IMR-90 (cell line): Measurements from ENCODE around the gene CTBP2. TPM values are rescaled to one million over a fixed set of nuclear protein-coding genes. Genes with fewer than 3 reads are reported as not detected.

Source experiments
- ATAC-seq: fragments of 200-7000 bp; cut with Tn5 transposase; 2 replicates; pipeline ENCODE4 v1.9.1; 2020; ENCODE audit warnings: low read depth, mild to moderate bottlenecking, moderate library complexity
- BruUV-seq: library from RNA; stranded (reverse); fragments of 400-500 nt; replicated peaks from 2 replicates; lab custom pipeline; 2021; lab: Mats Ljungman, UMichigan
- CTCF ChIA-PET: fragments of 300-600 bp; formaldehyde crosslinking; extraction: SDS; loops from one replicate; lab custom pipeline; 2021; ENCODE audit warnings: antibody characterized with exemption; lab: Yijun Ruan, JAX
- POLR2A ChIA-PET: fragments of 300-600 bp; sonication (Branson Sonifier 250); formaldehyde crosslinking; loops from one replicate; lab custom pipeline; 2022; ENCODE audit warnings: antibody characterized with exemption; ENCODE audit not compliant: unreplicated experiment; lab: Charles Lee
- DNase-seq: peaks from one replicate; pipeline ENCODE4 v3.0.0; 2013
- H2AFZ ChIP-seq: replicated peaks from 2 replicates; pipeline ENCODE3; 2013; ENCODE audit warnings: low read length, mild to moderate bottlenecking; ENCODE audit not compliant: poor library complexity
- H2AK5ac ChIP-seq: 2 replicates; pipeline ENCODE4 v1.6.1; 2013; ENCODE audit warnings: low read depth, low read length, inconsistent platforms
- H2AK9ac ChIP-seq: replicated peaks from 2 replicates; pipeline ENCODE3; 2013; ENCODE audit warnings: mild to moderate bottlenecking, low read depth, low read length, moderate library complexity; ENCODE audit not compliant: poor library complexity
- H2BK120ac ChIP-seq: 2 replicates; pipeline ENCODE4 v1.6.1; 2013; ENCODE audit warnings: low read depth, low read length, inconsistent platforms
- H2BK15ac ChIP-seq: 3 replicates; pipeline ENCODE4 v1.6.1; 2013; ENCODE audit warnings: low read depth, low read length, inconsistent platforms
- H2BK20ac ChIP-seq: 2 replicates; pipeline ENCODE4 v1.6.1; 2013; ENCODE audit warnings: low read depth, mild to moderate bottlenecking, inconsistent platforms, low read length, moderate library complexity
- H2BK5ac ChIP-seq: 2 replicates; pipeline ENCODE4 v1.6.1; 2013; ENCODE audit warnings: mild to moderate bottlenecking, low read depth, low read length, inconsistent platforms; ENCODE audit not compliant: poor library complexity, severe bottlenecking
- H3K14ac ChIP-seq: replicated peaks from 2 replicates; pipeline ENCODE4 v1.6.1; 2013; ENCODE audit warnings: low read depth, low read length, inconsistent platforms
- H3K18ac ChIP-seq: 2 replicates; pipeline ENCODE4 v1.6.1; 2013; ENCODE audit warnings: low read depth, low read length, control low read depth
- H3K23ac ChIP-seq: 2 replicates; pipeline ENCODE4 v1.6.1; 2013; ENCODE audit warnings: low read depth, low read length, inconsistent platforms
- H3K27ac ChIP-seq: 2 replicates; pipeline ENCODE4 v1.5.1; 2013; ENCODE audit warnings: mild to moderate bottlenecking, control low read depth, low read length; ENCODE audit not compliant: insufficient read depth
- H3K27me3 ChIP-seq: 2 replicates; pipeline ENCODE4 v1.6.1; 2013; ENCODE audit warnings: low read length; ENCODE audit not compliant: control insufficient read depth, insufficient read depth
- H3K36me3 ChIP-seq: 2 replicates; pipeline ENCODE4 v1.6.1; 2013; ENCODE audit warnings: low read length, mixed read lengths; ENCODE audit not compliant: control insufficient read depth, insufficient read depth
- H3K4ac ChIP-seq: 2 replicates; pipeline ENCODE4 v1.6.1; 2013; ENCODE audit warnings: low read depth, low read length, inconsistent platforms
- H3K4me1 ChIP-seq: 2 replicates; pipeline ENCODE4 v1.6.1; 2013; ENCODE audit warnings: low read length, mixed read lengths; ENCODE audit not compliant: control insufficient read depth, insufficient read depth
- H3K4me2 ChIP-seq: 2 replicates; pipeline ENCODE4 v1.6.1; 2013; ENCODE audit warnings: low read depth, mild to moderate bottlenecking, control low read depth, low read length, moderate library complexity
- H3K4me3 ChIP-seq: 2 replicates; pipeline ENCODE4 v1.5.1; 2013; ENCODE audit warnings: low read depth, mild to moderate bottlenecking, control low read depth, low read length, moderate library complexity; ENCODE audit not compliant: insufficient read depth
- H3K56ac ChIP-seq: 2 replicates; pipeline ENCODE4 v1.6.1; 2013; ENCODE audit warnings: low read length, inconsistent platforms; ENCODE audit not compliant: insufficient read depth; ENCODE audit errors: extremely low read depth
- H3K79me1 ChIP-seq, 2 experiments: 2 replicates each; pipeline ENCODE4 v1.6.1; 2013; ENCODE audit warnings: low read length in 2 of 2, inconsistent platforms in 1 of 2, low read depth in 1 of 2
- H3K9ac ChIP-seq: 2 replicates; pipeline ENCODE4 v1.6.1; 2013; ENCODE audit warnings: low read depth, low read length, control low read depth
- H3K9me1 ChIP-seq: 2 replicates; pipeline ENCODE4 v1.6.1; 2013; ENCODE audit warnings: low read length, inconsistent platforms; ENCODE audit not compliant: insufficient read depth
- H3K9me3 ChIP-seq: 2 replicates; pipeline ENCODE4 v1.6.1; 2013; ENCODE audit warnings: low read length; ENCODE audit not compliant: control insufficient read depth, insufficient read depth
- H4K20me1 ChIP-seq: 2 replicates; pipeline ENCODE4 v1.6.1; 2013; ENCODE audit warnings: low read length, inconsistent platforms; ENCODE audit not compliant: insufficient read depth
- H4K5ac ChIP-seq: 2 replicates; pipeline ENCODE4 v1.6.1; 2013; ENCODE audit warnings: mild to moderate bottlenecking, low read depth, low read length, control low read depth
- H4K8ac ChIP-seq, 2 experiments: 2 replicates each; pipeline ENCODE4 v1.6.1; 2013; ENCODE audit warnings: low read depth in 2 of 2, low read length in 2 of 2, control low read depth in 1 of 2, inconsistent platforms in 1 of 2
- H4K91ac ChIP-seq: 2 replicates; pipeline ENCODE4 v1.6.1; 2013; ENCODE audit warnings: low read depth, low read length, inconsistent platforms; ENCODE audit not compliant: insufficient read depth
- ELK1 ChIP-seq: fragments of 150-350 bp; IDR thresholded peaks from 2 replicates; pipeline ENCODE4 v1.6.1; 2016; ENCODE audit warnings: low read depth, mild to moderate bottlenecking, low read length, moderate library complexity, borderline replicate concordance
- MAZ ChIP-seq: IDR thresholded peaks from 2 replicates; pipeline ENCODE4 v1.6.1; 2012; ENCODE audit warnings: low read depth, mild to moderate bottlenecking, low read length, improper control_type of control experiment, moderate library complexity, borderline replicate concordance
- SMC3 ChIP-seq: fragments of 150-350 bp; IDR thresholded peaks from 2 replicates; pipeline ENCODE4 v1.6.1; 2016; ENCODE audit warnings: low read depth, mild to moderate bottlenecking, antibody characterized with exemption, low read length, moderate library complexity
- WGBS, 2 experiments: methylation state at CpG; one replicate each; pipeline versions ENCODE4 v1.1.5 to v1.1.7; 2013; ENCODE audit warnings: missing lambda C conversion rate in 2 of 2; ENCODE audit not compliant: insufficient read length in 1 of 2; ENCODE audit errors: extremely low coverage in 2 of 2; 5-methylcytosine and 5-hydroxymethylcytosine counted together
- dilution Hi-C: fragments of 300-500 bp; cut with HindIII; formaldehyde crosslinking; loops from one replicate; pipeline ENCODE4 v1.14.3; 2018; ENCODE audit warnings: low sequenced_read_pairs; ENCODE audit not compliant: unreplicated experiment
- in situ Hi-C: fragments of 300-500 bp; cut with MboI; formaldehyde crosslinking; loops from 3 replicates; pipeline ENCODE4 v1.14.3; 2019; ENCODE audit warnings: low sequenced_read_pairs, inconsistent platforms, mixed read lengths
- intact Hi-C: fragments of 100-400 bp; cut with micrococcal nuclease; formaldehyde crosslinking; loops from 2 replicates; pipeline ENCODE4 v1.10.0; 2022
- polyA plus RNA-seq, 3 experiments: library from polyadenylated mRNA; depleted of rRNA; stranded (reverse); fragments of >200 nt; gene quantifications; 2 replicates each; pipeline ENCODE4 v1.2.3, GENCODE V29; 2012; ENCODE audit warnings: low replicate concordance in 1 of 3
- total RNA-seq: library from RNA; depleted of rRNA; stranded (reverse); fragments of >200 nt; gene quantifications from 2 replicates; pipeline ENCODE4 v1.2.3, GENCODE V29; 2012

CTBP2 gene
- total and polyA plus RNA-seq, 2 of the 4 experiments (the other 2 are of a cell fraction): 81.0 to 86.6 TPM

- no peak overlapping the region for H2BK15ac ChIP-seq
- no peak overlapping the region for H4K91ac ChIP-seq
- H2AK5ac ChIP-seq: no peak overlapping the region
- H3K36me3 ChIP-seq: no peaks in the 10 kb centered on the region
- H2AK9ac ChIP-seq: no peak overlapping the region
- POLR2A ChIA-PET: no interaction called here
- H3K18ac ChIP-seq: no peak overlapping the region
- intact Hi-C loops: no loop called here
- H3K4ac ChIP-seq: no peak overlapping the region
- H3K4me1 ChIP-seq: no peaks in the 10 kb centered on the region
- H2BK5ac ChIP-seq: no peak overlapping the region
- H3K27ac ChIP-seq: no peak overlapping the region
- no peaks in the 10 kb centered on the region; the same call in 1 of the 2 replicates for H3K9me1 ChIP-seq
- H2AFZ ChIP-seq: no peak overlapping the region
- no peak overlapping the region for H3K23ac ChIP-seq
- H4K20me1 ChIP-seq: no peaks in the 10 kb centered on the region
- ATAC-seq: no peak
- H2BK120ac ChIP-seq: no peak overlapping the region
- H4K8ac ChIP-seq: no peak overlapping the region
- H2BK20ac ChIP-seq: no peak overlapping the region
- no CpG with 5 or more reads among the region's 12 CpGs for WGBS, 2 experiments
- dilution Hi-C loops: no loop called here
- H3K4me2 ChIP-seq: no peak overlapping the region
- no peak overlapping the region for H3K4me3 ChIP-seq
- CTCF ChIA-PET: no interaction called here
- H3K27me3 ChIP-seq: peaks cover 26% of the 10 kb centered on the region
- no peak overlapping the region for H3K9ac ChIP-seq
- DNase-seq: no peak
- no peaks in the 10 kb centered on the region for H3K79me1 ChIP-seq
- no TSS peak for BruUV-seq
- H3K56ac ChIP-seq: no peak overlapping the region
- no peaks in the 10 kb centered on the region for H3K9me3 ChIP-seq
- H4K5ac ChIP-seq: no peak overlapping the region
- no peak overlapping the region for H3K14ac ChIP-seq
- in situ Hi-C loops: no loop called here
- TF ChIP-seq ELK1 (no peak), MAZ (no peak), SMC3 (no peak)
These were observed 32.3 kb upstream of the CTBP2 start for GRCh38 chr10:125192620-125193019.
